Peyer's patch (tissue), 4 donors: ENCODE measurements around the gene AK5. TPM values are rescaled to one million over a fixed set of nuclear protein-coding genes. Genes with fewer than 3 reads are reported as not detected.
A peak's percentile ranks its signal among the peaks of the same experiment; 100 is the strongest.

ENCODE experiments used
- DNase-seq, 3 donors: peaks; one replicate each; pipeline ENCODE4 v3.0.0-alpha.2; 2017 to 2019
- H3K27ac ChIP-seq, 4 donors: fragments of 200-600 bp; sonication (generic); one replicate each; pipeline ENCODE4 v1.5.1; 2016 to 2019
- H3K27me3 ChIP-seq, 2 donors: fragments of 200-600 bp; sonication (generic); one replicate each; pipeline ENCODE4 v1.5.1; 2019
- H3K36me3 ChIP-seq, 3 donors: fragments of 200-600 bp; sonication (generic); one replicate each; pipeline ENCODE4 v1.5.1; 2016 to 2019
- H3K4me1 ChIP-seq, 4 donors: fragments of 200-600 bp; sonication (generic); one replicate each; pipeline ENCODE4 v1.5.1; 2016 to 2019
- H3K4me3 ChIP-seq, 4 donors: fragments of 200-600 bp; sonication (generic); 1 replicate in 3 of 4; 2 replicates in 1 of 4; pipeline ENCODE4 v1.5.1; 2016 to 2019; ENCODE audit warnings: mild to moderate bottlenecking in 1 of 4
- H3K9me3 ChIP-seq, 4 donors: fragments of 200-600 bp; sonication (generic); one replicate each; pipeline ENCODE4 v1.5.1; 2016 to 2019; ENCODE audit warnings: mild to moderate bottlenecking in 1 of 4
- POLR2A ChIP-seq, 2 donors: fragments of 450-650 bp; IDR thresholded peaks; one replicate each; pipeline ENCODE4 v1.5.1; 2017; ENCODE audit warnings: antibody characterized with exemption in 2 of 2, mild to moderate bottlenecking in 2 of 2, moderate library complexity in 2 of 2
- total RNA-seq, 4 donors: library from RNA; depleted of rRNA; stranded (reverse); fragments of >200 nt; gene quantifications; one replicate each; pipeline ENCODE4 v1.1.0, GENCODE V29; 2016
- TF ChIP-seq, protein P1 (sequence below), 6 experiments: fragments of 450-650 bp in 4 of 6; fragments of 200-600 bp in 2 of 6; sonication (generic) in 1 of 6; IDR thresholded peaks; one replicate each; pipeline ENCODE4 v1.5.1; 2017 to 2019; ENCODE audit warnings: antibody characterized with exemption in 6 of 6, mild to moderate bottlenecking in 3 of 6, moderate library complexity in 1 of 6

AK5 gene
- total RNA-seq, 4 donors from 2014 or later: 5.3 to 12.4 TPM; not detected in 2

- no peak overlapping the region for H3K27ac ChIP-seq
- no peaks in the 10 kb centered on the region for H3K9me3 ChIP-seq
- H3K4me3 ChIP-seq: no peak overlapping the region
- H3K27me3 ChIP-seq: no peaks in the 10 kb centered on the region
- DNase-seq: no peak
- no peaks in the 10 kb centered on the region for H3K4me1 ChIP-seq
- TF ChIP-seq POLR2A (IDR thresholded peaks at IDR 0.05): no peak
- TF ChIP-seq, protein P1, sequence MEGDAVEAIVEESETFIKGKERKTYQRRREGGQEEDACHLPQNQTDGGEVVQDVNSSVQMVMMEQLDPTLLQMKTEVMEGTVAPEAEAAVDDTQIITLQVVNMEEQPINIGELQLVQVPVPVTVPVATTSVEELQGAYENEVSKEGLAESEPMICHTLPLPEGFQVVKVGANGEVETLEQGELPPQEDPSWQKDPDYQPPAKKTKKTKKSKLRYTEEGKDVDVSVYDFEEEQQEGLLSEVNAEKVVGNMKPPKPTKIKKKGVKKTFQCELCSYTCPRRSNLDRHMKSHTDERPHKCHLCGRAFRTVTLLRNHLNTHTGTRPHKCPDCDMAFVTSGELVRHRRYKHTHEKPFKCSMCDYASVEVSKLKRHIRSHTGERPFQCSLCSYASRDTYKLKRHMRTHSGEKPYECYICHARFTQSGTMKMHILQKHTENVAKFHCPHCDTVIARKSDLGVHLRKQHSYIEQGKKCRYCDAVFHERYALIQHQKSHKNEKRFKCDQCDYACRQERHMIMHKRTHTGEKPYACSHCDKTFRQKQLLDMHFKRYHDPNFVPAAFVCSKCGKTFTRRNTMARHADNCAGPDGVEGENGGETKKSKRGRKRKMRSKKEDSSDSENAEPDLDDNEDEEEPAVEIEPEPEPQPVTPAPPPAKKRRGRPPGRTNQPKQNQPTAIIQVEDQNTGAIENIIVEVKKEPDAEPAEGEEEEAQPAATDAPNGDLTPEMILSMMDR (IDR thresholded peaks at IDR 0.05): no peak
- H3K36me3 ChIP-seq: no peaks in the 10 kb centered on the region
Measured at GRCh38 chr1:77536813-77537212, 255.0 kb downstream of the AK5 start.

DNA sequence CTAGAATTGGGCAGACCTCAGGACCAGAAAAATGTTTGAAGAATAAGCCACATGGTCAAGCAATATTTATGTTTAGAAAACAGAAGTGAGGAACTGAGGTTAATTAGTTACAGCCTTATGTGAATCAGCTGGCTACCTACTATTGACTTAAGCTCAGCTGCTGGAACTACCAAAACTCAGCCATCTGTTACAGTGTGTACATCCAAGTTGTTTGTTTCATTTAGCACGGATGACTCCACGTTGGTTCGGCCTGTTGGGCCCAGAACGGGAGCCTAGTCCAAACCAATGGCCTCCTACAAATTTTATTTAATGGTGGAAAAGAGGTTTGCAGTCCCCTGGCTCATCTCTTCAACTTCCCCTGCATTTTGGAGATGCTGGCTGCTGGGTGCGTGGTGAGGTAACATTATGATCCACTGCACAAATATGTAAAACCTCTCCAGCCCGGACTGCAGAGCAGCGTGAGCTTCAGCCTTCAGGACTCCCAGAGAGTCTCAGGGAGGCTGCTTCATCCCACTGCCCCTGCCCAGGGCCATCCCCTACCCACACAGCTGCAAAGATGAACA is 257.2 kb downstream of the AK5 start:
- DNase-seq: no peak
- no peak overlapping the region for H3K4me3 ChIP-seq
- TF ChIP-seq POLR2A (IDR thresholded peaks at IDR 0.05): no peak
- TF ChIP-seq, protein P1 (IDR thresholded peaks at IDR 0.05): no peak
- peak overlapping the region in 1 of 4 donors; percentile 10 for H3K27ac ChIP-seq
- no peaks in the 10 kb centered on the region for H3K4me1 ChIP-seq
- no peaks in the 10 kb centered on the region for H3K36me3 ChIP-seq
- no peaks in the 10 kb centered on the region for H3K27me3 ChIP-seq
- H3K9me3 ChIP-seq: no peaks in the 10 kb centered on the region

- Histone ChIP-seq H3K27ac (peak overlapping the region in 1 of 4 donors; percentile 10), H3K9me3 (no peaks in the 10 kb centered on the region), H3K4me3 (no peak overlapping the region), H3K4me1 (no peaks in the 10 kb centered on the region), H3K27me3 (no peaks in the 10 kb centered on the region), H3K36me3 (no peaks in the 10 kb centered on the region)
- TF ChIP-seq, protein P1 (IDR thresholded peaks at IDR 0.05): no peak
- no peak for TF ChIP-seq POLR2A (IDR thresholded peaks at IDR 0.05)
- no peak for DNase-seq
Measured at GRCh38 chr1:77539519-77540142, 257.8 kb downstream of the AK5 start.

DNA sequence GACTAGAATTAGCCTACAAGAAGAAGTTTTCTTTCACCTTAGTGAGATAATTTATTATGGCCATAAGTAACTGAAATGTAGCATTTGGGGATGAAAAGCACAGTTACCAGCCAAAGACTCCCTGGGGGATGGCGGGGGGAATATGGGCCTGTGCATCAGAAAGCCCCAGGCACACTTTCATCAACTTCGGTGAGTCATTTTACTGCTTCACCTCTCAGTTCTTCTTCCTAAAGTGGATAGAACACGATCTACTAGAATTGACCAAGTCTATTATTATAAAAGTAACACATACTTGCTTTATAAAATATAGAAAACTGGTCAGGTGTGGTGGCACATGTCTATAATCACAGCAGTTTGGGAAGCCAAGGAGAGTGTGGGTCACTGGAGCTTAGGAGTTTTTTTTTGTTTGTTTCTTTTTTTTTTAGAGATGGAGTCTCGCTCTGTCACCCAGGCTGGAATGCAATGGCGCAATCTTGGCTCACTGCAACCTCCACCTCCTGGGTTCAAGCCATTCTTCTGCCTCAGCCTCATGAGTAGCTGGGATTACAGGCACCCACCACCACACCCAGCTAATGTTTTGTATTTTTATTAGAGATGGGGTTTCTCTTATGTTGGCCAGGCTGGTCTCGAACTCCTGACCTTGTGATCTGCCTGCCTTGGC is 258.8 kb downstream of the AK5 start:
- Histone ChIP-seq H3K4me3 (no peak overlapping the region), H3K4me1 (no peaks in the 10 kb centered on the region), H3K9me3 (no peaks in the 10 kb centered on the region), H3K36me3 (no peaks in the 10 kb centered on the region), H3K27me3 (no peaks in the 10 kb centered on the region), H3K27ac (no peak overlapping the region)
- TF ChIP-seq POLR2A (IDR thresholded peaks at IDR 0.05): no peak
- TF ChIP-seq, protein P1 (IDR thresholded peaks at IDR 0.05): no peak
- DNase-seq: no peak

DNA sequence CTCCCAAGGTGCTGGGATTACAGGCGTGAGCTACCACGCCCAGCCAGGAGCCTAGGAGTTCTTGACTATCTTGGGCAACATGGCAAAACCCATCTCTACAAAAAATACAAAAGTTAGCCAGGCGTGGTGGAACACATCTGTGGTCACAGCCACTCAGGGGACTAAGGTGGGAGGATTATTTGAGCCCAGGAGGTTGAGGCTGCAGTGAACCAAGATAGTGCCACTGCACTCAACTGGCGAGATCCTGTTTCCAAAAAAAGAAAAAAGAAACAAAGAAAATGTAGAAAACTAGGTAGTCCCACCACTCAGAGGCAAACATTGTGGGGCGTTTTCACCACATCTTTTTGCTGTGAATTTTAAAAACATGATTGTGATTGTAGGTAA is 259.3 kb downstream of the AK5 start:
- DNase-seq: no peak
- no peak for TF ChIP-seq POLR2A (IDR thresholded peaks at IDR 0.05)
- TF ChIP-seq, protein P1 (IDR thresholded peaks at IDR 0.05): no peak
- Histone ChIP-seq H3K27ac (no peak overlapping the region), H3K9me3 (no peaks in the 10 kb centered on the region), H3K4me1 (no peaks in the 10 kb centered on the region), H3K4me3 (no peak overlapping the region), H3K27me3 (no peaks in the 10 kb centered on the region), H3K36me3 (no peaks in the 10 kb centered on the region)
